Effector memory CD4-positive, alpha-beta T cell (primary cell): Measurements from ENCODE around the gene HOXA11.

ENCODE experiments used
- DNase-seq, 3 donors: peaks; one replicate each; pipeline ENCODE4 v3.0.0-alpha.2; 2020
- H3K27ac ChIP-seq: 2 replicates; pipeline ENCODE4 v1.7.0; 2013; ENCODE audit warnings: mild to moderate bottlenecking, low read length, moderate library complexity; ENCODE audit not compliant: insufficient read depth, poor library complexity, severe bottlenecking
- H3K27me3 ChIP-seq: replicated peaks from 2 replicates; pipeline ENCODE4 v1.7.0; 2013; ENCODE audit warnings: mild to moderate bottlenecking, low read length; ENCODE audit not compliant: insufficient read depth, control insufficient read depth, poor library complexity, severe bottlenecking
- H3K36me3 ChIP-seq: 2 replicates; pipeline ENCODE4 v1.7.0; 2013; ENCODE audit warnings: mild to moderate bottlenecking, low read length, moderate library complexity; ENCODE audit not compliant: control insufficient read depth, insufficient read depth
- H3K4me1 ChIP-seq: 2 replicates; pipeline ENCODE4 v1.7.0; 2013; ENCODE audit warnings: low read length, mild to moderate bottlenecking; ENCODE audit not compliant: control insufficient read depth, insufficient read depth, poor library complexity, severe bottlenecking
- H3K4me3 ChIP-seq: 2 replicates; pipeline ENCODE4 v1.7.0; 2013; ENCODE audit warnings: low read length, low read depth, mild to moderate bottlenecking; ENCODE audit not compliant: insufficient read depth, poor library complexity, severe bottlenecking
- H3K9me3 ChIP-seq: 2 replicates; pipeline ENCODE4 v1.7.0; 2013; ENCODE audit warnings: mild to moderate bottlenecking, low read length, moderate library complexity; ENCODE audit not compliant: control insufficient read depth

Gene HOXA11

GRCh38 chr7:27149842-27150567 lies 35.0 kb downstream of the HOXA11 start:
- H3K4me1 ChIP-seq: peaks cover 31% of the 10 kb centered on the region
- H3K27ac ChIP-seq: no peak overlapping the region
- H3K9me3 ChIP-seq: no peaks in the 10 kb centered on the region
- peaks cover 78% of the 10 kb centered on the region for H3K27me3 ChIP-seq
- no peak overlapping the region for H3K4me3 ChIP-seq
- H3K36me3 ChIP-seq: no peaks in the 10 kb centered on the region
- no peak for DNase-seq

- H3K4me1 ChIP-seq: peaks cover 25% of the 10 kb centered on the region
- no peak for DNase-seq
- H3K27ac ChIP-seq: no peak overlapping the region
- no peaks in the 10 kb centered on the region for H3K9me3 ChIP-seq
- H3K4me3 ChIP-seq: no peak overlapping the region
- peaks cover 71% of the 10 kb centered on the region for H3K27me3 ChIP-seq
- H3K36me3 ChIP-seq: no peaks in the 10 kb centered on the region
These were observed 36.0 kb downstream of the HOXA11 start for GRCh38 chr7:27148756-27149641.

GRCh38 chr7:27148031-27148755 lies 36.8 kb downstream of the HOXA11 start:
- DNase-seq: no peak
- Histone ChIP-seq H3K4me3 (no peak overlapping the region), H3K27me3 (peaks cover 66% of the 10 kb centered on the region), H3K4me1 (peaks cover 25% of the 10 kb centered on the region), H3K36me3 (no peaks in the 10 kb centered on the region), H3K27ac (no peak overlapping the region), H3K9me3 (no peaks in the 10 kb centered on the region)

- no peak within 1 kb of the TSS for H3K4me3 ChIP-seq
These were observed 37.6 kb downstream of the HOXA11 start, which contains the start of gene HOXA6 for GRCh38 chr7:27147199-27148030. Gene HOXA6 (minus strand): TSS chr7:27147774. CDS start chr7:27147749, 25 bp downstream.

GRCh38 chr7:27146491-27147198 lies 38.4 kb downstream of the HOXA11 start:
- DNase-seq: no peak
- H3K36me3 ChIP-seq: no peaks in the 10 kb centered on the region
- H3K27ac ChIP-seq: no peak overlapping the region
- H3K27me3 ChIP-seq: peaks cover 56% of the 10 kb centered on the region
- H3K4me3 ChIP-seq: no peak overlapping the region
- peaks cover 19% of the 10 kb centered on the region for H3K4me1 ChIP-seq
- H3K9me3 ChIP-seq: no peaks in the 10 kb centered on the region

More at GRCh38 chr7:27147199-27148030, 37.6 kb downstream of the HOXA11 start, which contains the start of gene HOXA6:
- Histone ChIP-seq H3K4me1 (peaks cover 25% of the 10 kb centered on the region), H3K27me3 (peaks cover 64% of the 10 kb centered on the region), H3K27ac (no peak within 1 kb of the TSS), H3K9me3 (no peaks in the 10 kb centered on the region), H3K36me3 (no peaks in the 10 kb centered on the region)
- no peak for DNase-seq

GRCh38 chr7:27145914-27146412 lies 39.1 kb downstream of the HOXA11 start:
- no peak overlapping the region for H3K27ac ChIP-seq
- no peak for DNase-seq
- H3K9me3 ChIP-seq: no peaks in the 10 kb centered on the region
- H3K4me3 ChIP-seq: no peak overlapping the region
- H3K4me1 ChIP-seq: peaks cover 12% of the 10 kb centered on the region
- H3K27me3 ChIP-seq: peaks cover 49% of the 10 kb centered on the region
- H3K36me3 ChIP-seq: no peaks in the 10 kb centered on the region

- H3K4me3 ChIP-seq: no peak overlapping the region
- peaks cover 44% of the 10 kb centered on the region for H3K27me3 ChIP-seq
- no peak overlapping the region for H3K27ac ChIP-seq
- peaks cover 6% of the 10 kb centered on the region for H3K4me1 ChIP-seq
- DNase-seq: no peak
- no peaks in the 10 kb centered on the region for H3K9me3 ChIP-seq
- H3K36me3 ChIP-seq: no peaks in the 10 kb centered on the region
These were observed 39.7 kb downstream of the HOXA11 start for GRCh38 chr7:27145165-27145913.

GRCh38 chr7:27144781-27145164 lies 40.3 kb downstream of the HOXA11 start:
- Histone ChIP-seq H3K27me3 (peaks cover 38% of the 10 kb centered on the region), H3K4me1 (peaks cover 4% of the 10 kb centered on the region), H3K4me3 (no peak overlapping the region), H3K9me3 (no peaks in the 10 kb centered on the region), H3K36me3 (no peaks in the 10 kb centered on the region), H3K27ac (no peak overlapping the region)
- DNase-seq: no peak
